GM21528 (cell line): ENCODE measurements around the gene PLCL1.

ENCODE experiments used
- ATAC-seq: cut with Tn5 transposase; IDR thresholded peaks from one replicate; pipeline ENCODE4 v1.9.1; 2021; ENCODE audit warnings: mild to moderate bottlenecking, moderate library complexity; ENCODE audit not compliant: unreplicated experiment, low FRiP score

Gene PLCL1

DNA sequence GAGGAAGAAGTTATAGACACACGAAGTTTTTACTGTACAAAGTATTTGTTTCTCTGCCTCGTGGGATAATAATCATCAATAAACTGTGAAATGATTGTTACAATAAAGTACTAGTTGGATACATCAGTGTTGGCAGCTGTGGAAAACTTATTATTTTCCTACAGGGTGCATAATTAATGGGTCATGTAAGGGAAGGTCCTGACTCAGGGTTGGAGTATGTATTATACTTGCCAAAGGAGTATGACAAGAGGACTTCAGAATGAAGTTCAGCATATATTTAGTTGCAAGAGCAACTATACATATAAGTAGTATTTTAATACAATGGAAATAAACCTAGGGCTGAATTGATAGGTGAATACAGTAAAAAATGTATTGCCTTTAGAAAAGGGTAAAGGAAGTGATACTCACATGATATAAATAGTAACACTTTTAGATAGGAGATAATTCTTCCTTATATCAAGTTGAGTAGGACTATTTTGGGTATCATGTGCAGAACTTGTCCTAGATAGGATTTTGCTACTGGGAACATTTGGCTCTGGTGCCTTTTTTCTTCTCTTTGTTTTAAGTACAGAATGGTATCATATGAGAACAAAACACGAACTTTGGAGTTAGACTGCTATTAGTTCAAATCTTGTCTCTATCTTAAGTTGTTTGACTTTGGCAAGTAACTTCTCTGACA, 79.1 kb downstream of the PLCL1 start:
- no peak for ATAC-seq

DNA sequence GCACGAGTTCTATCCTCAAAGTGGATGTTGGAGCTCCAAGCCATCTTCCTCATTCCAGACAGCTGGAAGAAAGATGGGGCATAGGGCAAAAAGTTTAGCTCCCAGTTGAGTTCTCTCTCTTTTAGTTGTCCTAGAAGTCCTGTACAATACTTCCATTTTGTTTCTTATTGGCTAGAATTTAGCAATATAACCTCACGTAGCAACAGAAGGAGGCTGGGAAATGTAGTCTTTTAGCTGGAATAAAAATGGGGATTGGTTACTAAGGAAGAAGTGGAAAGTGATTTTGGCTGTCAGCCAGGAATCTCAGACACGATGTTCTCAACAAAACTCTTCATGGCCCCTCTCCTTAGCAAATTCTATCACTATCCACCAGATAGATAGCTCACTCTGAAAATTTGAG, 79.9 kb downstream of the PLCL1 start:
- ATAC-seq: no peak

DNA sequence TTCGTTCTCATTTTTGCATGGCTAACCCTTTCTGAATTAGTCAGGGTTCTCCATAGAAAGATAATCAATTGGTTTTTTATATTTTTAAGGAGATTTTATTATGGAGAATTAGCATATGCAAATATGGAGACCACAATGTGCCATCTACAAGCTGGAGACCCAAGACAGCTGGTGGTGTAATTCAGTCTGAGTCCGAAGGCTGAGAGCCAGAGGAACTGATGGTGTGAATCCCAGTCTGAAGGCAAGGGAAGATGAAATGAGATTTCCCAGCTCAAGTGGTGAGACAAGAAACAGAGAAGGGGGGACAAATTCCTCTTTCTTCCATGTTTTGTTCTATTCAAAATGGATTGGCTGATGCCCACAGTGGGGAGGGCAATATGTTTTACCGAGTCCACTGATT, 80.7 kb downstream of the PLCL1 start:
- ATAC-seq: no peak

DNA sequence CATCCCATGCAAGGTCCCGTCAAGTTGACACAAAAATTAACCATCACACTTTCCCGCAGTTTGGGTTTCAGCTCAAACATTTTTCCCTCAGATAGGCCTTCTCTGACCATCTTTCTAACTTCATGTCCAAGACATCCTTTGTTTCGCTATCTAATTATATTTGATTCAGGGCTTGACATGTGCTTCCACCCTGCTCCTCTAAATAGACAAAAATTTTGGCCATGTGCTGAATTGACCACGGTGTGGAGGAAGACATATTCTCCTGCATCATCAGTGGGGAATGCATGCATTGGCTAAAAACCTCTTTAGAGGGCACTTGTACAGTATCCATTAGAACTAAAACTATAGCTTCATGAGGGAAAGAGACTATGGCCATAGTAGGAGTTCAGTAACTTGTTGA, 81.2 kb downstream of the PLCL1 start:
- no peak for ATAC-seq

DNA sequence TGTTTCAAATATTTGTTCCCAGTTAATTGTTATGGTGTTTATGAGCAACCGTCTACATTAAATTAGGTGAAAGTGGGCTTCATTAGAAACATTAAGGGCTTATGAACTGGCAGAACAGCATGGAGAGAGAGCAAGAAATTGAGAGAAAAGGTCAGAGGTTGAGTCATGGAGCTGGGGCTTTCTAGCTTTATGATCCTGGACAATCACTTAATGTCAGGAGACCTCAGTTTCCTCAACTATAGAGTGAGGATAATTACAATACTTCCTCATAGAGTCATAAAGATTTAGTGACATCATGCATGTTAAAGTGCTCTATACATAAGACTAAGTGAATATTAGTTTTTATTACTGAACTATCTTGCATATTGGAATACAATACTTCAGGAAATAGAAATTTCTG, 83.9 kb downstream of the PLCL1 start:
- no peak for ATAC-seq

DNA sequence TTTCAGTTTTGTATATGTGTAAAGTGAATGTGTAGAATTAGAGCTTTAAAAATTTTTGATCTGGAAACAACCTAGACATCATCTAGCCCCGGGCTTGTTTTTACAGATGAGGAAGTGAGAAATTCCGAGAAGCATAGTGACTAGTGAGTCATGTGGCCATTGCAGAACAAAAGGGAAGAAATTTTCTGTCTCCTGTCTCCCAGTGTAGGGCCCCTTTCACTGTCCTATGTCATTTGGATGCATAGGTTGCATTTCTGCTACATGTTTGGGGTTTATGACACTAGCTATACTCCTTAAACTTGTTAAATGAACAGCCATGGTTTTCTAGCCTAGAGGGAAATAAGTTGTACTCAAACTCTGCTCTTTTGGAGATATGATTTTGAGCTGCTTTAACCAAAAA, 84.6 kb downstream of the PLCL1 start:
- ATAC-seq: peak; percentile 95

DNA sequence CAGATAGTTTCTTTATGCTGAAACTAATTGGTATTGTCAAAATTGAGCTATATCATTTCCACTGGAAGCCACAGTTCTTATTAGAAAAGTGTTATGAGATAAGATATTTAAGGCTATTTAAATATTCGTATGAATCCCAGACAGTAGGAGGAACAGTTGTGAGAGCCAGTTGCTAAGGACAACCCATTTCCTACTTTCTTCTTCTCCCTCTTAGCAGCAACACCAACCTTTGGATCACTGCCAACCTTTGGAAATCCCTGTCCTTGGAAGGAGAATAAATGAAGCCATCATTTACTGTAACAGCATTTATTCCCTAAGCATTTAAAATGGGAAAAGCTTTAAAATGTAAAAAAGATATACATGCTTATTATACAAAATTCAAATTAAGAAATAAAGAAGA, 85.8 kb downstream of the PLCL1 start:
- ATAC-seq: no peak

DNA sequence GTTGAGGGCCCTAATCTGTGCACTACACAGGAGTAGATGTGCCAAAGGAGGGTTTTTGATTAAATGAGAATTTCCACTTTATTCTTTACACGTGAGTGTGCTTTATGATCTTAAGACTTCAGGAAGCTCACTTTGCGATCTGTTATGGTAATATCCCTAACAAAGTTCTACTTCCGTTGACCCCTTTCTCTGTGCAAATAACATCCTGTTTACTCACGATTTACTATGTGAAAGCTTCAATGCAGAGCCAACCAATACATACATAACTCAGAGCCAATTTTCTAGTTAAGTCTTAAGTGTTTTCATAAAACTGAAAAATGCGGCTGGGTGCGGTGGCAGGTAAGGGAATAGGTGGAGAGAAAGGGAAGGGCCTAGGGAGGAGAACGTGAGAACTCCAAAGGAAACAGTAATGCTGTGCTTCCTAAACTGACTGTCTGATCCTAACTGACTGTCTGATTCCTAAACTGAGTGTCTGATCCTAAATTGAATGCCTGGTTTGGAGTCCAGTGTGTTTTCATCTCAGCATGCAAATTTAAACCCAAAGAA, 87.6 kb downstream of the PLCL1 start:
- no peak for ATAC-seq

DNA sequence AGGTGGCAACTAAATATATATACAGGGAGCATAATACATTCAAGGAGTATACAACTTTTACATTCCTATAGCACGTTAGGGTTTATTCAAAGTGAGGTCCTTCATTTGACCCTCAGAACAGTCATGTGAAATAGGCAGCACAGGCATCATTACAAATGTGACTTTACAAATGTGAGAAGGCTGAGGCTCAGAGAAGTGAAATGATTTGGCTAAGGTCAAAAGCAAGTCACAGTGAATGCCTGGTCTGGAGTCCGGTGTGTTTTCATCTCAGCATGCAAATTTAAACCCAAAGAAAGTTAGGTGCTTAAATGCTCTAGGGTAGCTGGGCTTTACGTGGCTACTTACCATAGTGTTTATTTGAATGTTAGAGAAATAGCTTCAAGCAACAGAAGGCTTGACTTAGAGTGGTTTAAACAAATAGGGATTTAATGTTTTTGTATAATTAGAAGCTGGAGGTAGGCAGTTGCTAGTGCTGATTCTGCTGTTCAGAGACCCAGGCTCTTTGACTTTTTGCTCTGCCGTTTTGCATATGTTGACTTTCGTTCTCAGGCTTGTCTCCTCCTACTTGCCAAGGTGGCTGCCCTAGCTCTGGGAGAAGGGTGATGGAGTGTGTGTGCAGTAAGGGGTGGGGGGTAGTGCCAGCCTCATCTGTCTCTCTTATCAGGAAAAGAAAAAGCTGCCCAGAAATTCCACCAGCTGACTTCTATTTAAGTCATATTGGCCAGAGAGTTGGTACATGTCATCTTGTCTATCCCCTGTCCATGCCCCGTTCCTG, 89.2 kb downstream of the PLCL1 start:
- ATAC-seq: peak; percentile 40

DNA sequence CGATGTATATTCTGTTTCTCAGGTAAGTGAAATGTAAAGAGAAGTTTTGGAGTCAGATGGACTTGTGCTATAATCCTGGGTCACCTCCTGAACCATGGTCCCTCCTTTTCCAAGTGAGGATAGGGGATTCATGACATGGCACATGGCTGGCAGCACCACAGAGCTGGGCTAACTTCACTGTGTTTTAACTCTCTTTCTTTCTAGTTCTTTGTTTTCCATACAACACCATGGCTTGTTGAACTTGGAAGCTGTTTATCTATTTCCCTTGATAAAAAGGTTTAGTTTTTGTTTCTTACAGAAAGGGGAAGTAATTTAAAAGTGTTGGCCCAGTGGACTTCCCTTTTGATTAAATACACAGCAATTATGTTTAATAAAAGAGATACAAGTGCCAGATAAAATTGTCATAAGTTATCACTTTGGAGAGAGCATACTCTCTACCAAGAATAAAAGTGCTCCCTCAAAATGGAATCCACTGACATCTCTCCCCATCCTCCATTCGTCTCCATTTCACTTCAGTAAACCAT, 90.4 kb downstream of the PLCL1 start:
- ATAC-seq: no peak

DNA sequence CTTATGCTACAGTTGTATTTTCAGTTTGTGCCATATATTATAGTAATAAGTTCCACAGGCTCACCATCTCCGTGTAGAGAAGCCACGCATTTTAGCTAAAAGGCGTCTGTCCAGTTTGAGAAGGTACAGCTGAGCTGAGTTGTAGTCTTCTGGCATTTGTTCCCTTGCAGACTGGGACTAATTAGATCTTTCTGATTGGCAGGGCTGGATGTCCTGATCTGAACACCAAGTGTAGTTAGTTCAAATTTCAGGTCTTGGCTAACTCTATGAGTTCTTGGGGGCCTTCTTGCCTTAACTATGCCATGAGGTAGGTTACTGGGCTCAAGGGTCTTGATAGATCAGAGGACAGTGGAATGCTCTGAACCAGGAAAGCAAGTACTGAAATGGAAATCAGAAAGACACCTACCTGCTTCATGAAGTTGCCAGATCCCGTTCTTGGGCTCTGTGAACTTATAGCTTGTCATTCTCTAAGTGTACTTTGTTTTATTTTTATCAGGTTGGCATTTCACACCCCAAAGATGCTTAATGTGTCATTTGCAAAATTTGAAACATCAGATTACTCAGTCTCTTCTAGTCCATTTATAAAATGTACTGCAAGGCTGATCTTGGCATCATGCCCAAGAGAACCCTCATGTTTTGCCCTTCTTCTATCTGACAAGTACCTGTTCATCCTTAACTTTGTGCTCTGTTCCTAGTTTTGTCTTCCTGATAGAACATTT, 93.7 kb downstream of the PLCL1 start:
- ATAC-seq: no peak

DNA sequence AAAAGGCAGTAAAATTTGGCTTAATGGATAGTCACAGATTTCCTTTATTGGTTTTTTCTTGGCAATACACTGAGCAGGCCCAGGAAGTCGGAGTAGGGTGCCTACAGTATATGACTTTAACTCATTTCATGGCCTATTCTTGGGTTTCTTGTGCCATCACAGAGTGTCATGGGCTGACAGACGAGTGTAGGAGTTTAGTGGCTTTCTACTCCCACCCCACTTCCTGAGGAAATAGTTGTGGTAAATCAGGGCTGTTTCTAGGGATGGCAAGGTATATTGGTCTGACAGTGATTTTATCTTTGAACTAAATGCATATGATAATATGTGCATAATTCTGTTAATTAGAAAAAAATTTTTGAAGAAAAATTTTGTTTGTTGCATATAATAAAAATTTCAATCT, 100.1 kb downstream of the PLCL1 start:
- no peak for ATAC-seq

DNA sequence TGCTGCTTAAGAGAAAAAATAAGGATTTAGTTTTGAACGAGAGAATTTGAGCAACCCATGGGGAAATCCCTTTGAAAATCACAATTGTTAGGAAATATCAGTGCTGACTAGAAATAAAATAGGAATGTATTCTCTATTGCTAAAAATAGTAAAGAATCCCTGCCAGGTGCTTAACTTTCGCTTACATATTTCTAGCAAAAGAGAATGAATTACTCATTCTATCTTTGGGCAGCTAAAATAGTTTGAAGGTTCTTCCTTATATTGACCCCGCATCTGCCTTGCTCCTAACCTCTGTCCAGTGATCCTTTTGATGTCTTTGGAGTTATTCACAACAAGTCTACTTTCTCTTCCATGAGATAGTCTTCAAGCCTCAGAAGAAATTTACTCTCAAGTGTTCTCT, 103.8 kb downstream of the PLCL1 start:
- no peak for ATAC-seq

DNA sequence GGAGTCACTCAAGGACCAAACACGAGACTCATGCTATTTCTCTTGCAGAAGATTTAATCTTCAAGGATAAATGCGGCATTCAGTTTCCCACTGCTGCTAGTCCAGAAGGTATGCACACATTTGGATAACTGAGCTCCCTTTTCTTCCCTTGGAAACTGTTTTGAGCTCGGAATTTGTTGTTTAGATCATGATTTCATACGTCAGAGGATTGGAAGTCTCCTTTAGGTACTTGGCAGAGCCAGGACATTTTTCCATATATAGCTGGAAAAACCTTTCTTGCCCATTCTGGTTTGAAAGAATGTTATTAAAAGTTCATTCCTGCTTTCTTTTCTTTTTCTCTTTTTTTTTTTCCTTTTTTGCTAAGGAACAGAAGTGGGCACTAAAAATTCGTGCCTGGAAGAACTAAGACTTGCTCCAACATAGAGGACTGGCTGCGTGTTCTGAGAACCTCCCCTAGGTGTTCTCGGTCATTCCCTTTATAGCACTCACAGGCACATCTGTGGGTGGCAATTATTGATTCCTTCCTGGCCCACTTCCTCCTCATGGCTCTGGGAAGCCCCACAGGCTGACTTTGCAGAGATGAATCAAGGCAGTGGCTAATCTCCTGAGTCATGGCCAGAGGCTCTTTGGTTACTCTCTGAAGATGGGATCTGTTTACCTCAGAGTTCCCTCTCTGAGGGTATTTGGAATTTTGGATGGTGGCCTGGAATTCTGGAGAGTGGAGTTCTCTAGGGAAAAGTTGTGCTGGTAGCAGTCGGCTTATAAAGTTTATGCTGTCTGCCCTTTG, 104.8 kb downstream of the PLCL1 start:
- ATAC-seq: no peak

DNA sequence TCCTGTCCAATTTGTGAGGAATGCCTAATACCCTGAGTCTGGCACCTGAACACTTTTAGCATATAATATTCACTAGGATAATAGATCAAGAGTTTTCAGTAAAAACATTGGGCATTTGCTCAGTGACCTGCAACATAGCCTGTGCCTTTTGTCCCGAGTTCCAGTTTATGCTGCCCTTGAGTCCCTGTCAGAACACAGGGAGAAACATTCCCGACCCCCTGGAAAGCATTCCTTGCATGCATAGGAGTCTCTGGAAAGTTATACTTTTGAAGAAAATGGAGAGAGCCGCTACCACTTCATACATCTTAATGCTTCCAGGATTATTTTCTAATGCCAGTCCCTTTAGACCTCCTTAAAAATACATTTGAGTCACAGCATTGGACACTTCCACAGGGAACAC, 107.3 kb downstream of the PLCL1 start:
- ATAC-seq: no peak

DNA sequence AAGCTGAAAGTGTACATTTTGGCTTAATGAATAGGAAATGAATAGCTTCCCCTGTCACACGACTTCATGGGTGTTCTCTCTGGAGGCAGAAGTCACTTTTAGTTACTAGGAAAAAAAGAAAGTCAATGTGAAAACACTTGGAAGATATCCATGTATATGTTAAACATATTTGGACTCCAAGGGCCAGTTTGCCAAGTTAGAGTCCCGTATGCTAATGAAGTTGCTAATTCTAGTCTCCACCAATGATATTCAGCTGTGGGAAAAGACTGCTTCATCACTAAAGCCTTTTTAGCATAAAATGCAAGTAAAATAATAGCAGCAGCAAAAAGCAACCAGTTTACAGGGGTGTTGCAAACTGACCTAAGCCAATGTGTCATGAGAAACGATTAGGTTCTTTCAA, 108.7 kb downstream of the PLCL1 start:
- no peak for ATAC-seq

DNA sequence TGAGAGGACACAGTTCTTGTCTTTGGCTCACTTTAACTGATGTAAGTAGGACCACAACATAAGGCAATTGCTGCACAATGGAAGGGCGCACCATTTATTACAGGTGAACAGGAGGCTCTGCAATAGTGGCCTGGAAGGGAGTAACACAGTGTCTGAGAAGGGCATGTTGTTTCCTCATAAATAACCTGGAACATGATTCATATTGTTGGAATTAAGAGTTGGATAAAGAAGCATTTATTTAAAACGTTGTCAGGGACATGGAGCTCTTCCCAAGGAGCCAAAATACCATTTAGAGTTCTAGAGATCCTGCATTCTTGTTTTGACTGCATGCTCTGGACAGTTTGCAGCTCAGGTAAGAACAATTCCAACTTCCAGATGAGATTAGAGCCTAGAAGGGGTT, 110.4 kb downstream of the PLCL1 start:
- no peak for ATAC-seq

DNA sequence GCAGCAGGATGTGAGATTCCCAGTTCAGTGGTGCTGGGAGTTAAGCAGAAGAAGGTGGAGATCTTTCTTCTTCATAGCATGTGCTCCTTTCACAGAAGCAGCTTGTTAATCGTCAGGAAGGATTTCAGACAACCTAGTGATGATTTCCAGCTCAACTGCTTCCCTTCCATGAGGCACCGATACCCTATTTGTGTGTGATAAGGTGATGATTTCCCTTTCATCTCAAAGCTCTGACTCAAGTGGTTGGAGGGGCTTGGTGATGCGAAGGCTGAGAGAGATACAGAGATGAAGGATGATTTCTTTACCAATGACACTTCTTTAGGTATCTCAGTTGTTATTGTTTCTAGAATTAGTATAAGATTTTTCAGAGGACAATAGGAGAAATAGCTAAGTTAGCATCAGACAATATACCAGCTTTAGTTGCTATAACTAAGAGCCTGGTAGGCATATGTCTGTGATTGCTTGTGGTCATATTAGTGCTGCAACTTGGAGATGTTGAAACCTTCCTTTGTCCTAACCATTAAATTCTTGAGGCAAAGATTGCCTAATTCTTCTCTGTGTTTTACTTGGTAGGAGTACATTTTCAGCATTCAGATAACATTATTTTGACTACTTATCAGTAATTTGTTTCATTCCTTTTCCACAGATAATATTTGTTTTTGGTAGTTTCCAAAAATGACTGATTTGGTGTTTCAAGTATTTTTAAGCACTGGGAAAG, 111.3 kb downstream of the PLCL1 start:
- no peak for ATAC-seq

DNA sequence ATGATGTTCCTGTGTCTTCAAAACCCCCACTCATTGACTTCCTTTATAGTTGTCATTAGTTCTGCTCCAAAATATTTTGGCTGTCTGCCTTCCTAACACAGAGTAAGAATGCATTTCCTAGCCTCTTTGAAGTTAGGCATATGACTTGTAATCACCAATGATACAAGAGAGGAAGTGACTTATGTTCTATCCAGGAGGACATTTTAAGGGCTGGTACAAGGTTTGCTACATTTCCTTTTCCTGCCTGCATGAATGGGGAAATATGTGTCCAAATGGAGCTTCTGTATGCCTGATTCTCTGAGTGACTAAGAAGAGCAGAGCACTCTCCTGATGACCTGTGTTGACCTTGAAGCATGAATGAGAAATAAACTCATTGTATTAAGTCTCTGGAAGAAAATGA, 115.1 kb downstream of the PLCL1 start:
- ATAC-seq: no peak

DNA sequence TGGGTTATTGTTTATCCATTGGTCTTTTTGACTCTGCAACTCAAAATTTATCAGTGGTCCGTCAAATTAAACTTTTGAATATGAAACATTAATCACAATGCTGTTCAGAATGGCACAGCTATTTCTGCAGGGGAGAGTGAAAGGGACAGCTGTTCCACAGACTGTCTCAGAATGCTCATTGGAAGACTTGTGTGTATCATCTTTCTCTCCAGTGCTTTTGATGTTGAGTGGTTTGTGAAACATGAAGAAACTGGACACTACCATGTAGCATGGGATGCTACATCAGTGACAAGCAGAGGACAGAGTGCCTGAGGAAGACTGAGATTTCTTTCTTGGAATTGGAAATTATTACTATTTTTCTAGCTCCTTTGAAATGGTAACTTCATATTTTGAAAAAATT, 115.7 kb downstream of the PLCL1 start:
- ATAC-seq: no peak
